Measurements from ENCODE around the gene ABHD6.
"Not testable (repeated sequence)": the region's sequence is repeated elsewhere in the genome, so short reads cannot be mapped to it uniquely, and the experiment has no call there.

Gene ABHD6

DNA sequence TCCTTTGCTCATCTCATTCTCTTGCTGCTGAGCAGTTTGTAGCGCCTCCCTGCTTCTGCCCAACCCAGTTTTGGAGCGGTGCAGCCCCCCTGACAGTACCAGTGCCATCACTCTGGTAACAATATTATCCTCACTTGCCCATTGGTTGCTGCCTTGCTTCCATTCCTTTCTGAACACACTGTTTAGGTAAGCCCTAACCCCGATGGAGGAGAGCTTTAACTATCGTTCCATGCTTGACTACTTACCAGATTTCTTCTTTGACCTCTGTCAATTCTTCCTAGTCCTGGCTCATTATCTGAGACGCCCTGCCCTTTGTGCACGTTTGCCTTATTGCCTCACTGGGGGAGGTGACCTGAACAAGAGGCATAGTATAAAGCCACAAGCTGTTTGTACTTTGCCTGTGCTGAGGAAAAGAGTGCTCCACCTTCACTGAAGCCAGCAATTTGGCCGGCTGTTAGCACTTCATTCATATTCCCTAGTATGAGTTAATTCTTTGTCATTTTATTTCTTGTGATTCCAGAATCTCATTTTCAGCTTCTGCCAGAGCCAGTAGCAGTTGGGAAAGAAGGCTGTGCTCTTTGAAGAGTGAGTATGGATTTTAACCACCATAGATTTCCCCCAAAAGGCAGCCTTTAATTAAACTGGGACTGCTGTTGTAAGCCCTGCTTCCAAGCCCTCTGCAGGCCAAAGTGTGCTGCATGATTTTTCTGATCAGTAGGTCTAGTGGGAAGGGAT is 11.9 kb downstream of the ABHD6 start:
- TF ChIP-seq POLR2AphosphoS5 (IDR thresholded peaks at IDR 0.05; ENCODE audit: low read depth, low read length) (no peak), POLR2A (IDR thresholded peaks at IDR 0.05; ENCODE audit: low read depth, low read length) (no peak), TAF1 (IDR thresholded peaks at IDR 0.05; ENCODE audit: borderline replicate concordance, low read depth, low read length) (no peak)
- FAIRE-seq (no peak), DNase-seq (ENCODE audit: insufficient read length) (no peak)

DNA sequence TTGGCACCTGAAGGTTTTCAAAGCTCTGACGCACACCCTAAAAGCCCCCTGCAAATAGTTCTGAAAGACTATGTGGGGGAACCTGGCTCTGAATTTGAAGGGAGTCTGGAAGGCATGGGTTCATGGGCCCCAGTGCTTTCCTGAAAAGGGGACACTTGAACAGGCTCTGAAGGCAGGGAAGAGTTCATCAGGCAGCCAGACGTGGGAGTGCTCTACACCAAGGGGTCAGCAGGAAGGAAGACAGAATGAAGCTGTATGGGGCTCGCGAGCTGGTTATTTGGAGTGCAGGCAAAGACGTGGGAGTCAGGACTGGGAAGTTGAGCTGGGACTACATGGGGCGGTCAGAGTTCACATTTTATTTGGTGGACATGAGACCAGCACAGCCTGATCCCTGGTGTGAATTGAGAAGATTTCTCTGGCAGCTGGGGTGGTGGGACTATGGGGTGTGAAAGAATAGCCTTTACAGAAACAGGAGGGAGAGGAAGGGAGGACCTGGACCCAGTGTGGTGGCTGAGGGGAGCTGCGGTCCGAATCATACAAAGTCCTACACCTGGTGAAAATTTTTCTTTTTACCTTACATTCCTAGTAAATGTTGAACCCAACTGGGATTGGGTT is 12.6 kb downstream of the ABHD6 start:
- FAIRE-seq = no peak
- TF ChIP-seq TAF1 (IDR thresholded peaks at IDR 0.05; ENCODE audit: borderline replicate concordance, low read depth, low read length) (no peak), POLR2AphosphoS5 (IDR thresholded peaks at IDR 0.05; ENCODE audit: low read depth, low read length) (no peak), POLR2A (IDR thresholded peaks at IDR 0.05; ENCODE audit: low read depth, low read length) (no peak)
- DNase-seq (ENCODE audit: insufficient read length) = no peak

DNA sequence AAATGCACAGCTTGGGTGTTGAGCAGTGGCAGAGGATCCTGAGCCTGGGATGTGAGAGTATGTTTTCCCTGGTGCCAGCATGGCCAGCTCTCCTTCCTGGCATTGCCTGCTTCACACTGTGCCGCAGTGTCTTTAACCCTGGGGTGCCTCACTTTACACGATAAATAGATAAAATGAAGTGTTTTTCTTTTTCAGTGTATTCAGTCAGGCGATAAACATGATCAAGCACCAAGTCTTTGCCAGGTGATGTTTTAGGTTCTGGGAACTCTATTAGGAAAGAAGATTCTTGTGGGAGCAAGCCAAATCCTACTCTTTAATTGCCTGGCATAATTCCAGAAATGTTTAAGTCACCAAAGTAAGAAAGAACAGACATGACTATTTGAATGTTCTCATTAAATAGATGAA is 14.0 kb downstream of the ABHD6 start:
- DNase-seq (ENCODE audit: insufficient read length) = no peak
- TF ChIP-seq TAF1 (IDR thresholded peaks at IDR 0.05; ENCODE audit: borderline replicate concordance, low read depth, low read length) (no peak), POLR2A (IDR thresholded peaks at IDR 0.05; ENCODE audit: low read depth, low read length) (no peak), POLR2AphosphoS5 (IDR thresholded peaks at IDR 0.05; ENCODE audit: low read depth, low read length) (no peak)
- no peak for FAIRE-seq

DNA sequence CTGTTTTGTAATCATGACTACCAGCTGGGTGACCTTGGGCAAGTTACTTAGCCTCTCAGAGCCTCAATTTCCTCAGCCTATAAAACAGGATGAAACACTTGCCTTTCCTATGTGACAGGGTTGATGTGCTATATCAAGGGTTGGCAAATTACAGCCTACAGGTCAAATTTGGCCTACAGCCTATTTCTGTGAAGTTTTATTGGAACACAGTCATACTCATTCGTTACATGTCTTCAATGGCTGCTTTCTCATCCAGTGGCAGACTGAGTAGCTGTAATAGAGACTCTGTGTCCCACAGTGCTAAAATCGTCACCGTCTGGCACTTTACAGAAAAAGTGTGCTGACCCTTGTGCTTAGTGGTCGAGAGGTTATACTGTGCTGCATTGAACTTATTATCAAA is 16.6 kb downstream of the ABHD6 start:
- TF ChIP-seq TAF1 (IDR thresholded peaks at IDR 0.05; ENCODE audit: borderline replicate concordance, low read depth, low read length) (no peak), POLR2A (IDR thresholded peaks at IDR 0.05; ENCODE audit: low read depth, low read length) (no peak), POLR2AphosphoS5 (IDR thresholded peaks at IDR 0.05; ENCODE audit: low read depth, low read length) (no peak)
- DNase-seq (ENCODE audit: insufficient read length) (no peak), FAIRE-seq (no peak)

DNA sequence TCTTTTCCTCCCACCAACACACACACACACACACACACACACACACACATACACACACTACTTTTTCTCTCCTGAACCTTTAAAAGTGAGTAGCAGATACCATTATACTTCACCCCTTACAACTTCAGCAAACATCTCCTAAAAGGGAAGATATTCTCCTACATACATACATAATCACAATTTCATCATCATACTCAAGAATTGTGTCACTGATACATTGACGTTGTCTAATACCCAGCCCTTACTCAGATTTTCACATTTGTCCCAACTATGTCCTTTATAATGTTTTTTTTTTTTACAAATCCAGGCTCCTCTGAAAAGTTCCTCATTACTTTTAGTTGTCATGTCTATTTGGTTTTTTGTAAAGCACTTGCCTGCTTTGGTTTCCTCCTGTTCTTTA is 18.5 kb downstream of the ABHD6 start:
- DNase-seq (ENCODE audit: insufficient read length) (no peak), FAIRE-seq (no peak)
- TF ChIP-seq POLR2A (IDR thresholded peaks at IDR 0.05; ENCODE audit: low read depth, low read length) (no peak), POLR2AphosphoS5 (IDR thresholded peaks at IDR 0.05; ENCODE audit: low read depth, low read length) (no peak), TAF1 (IDR thresholded peaks at IDR 0.05; ENCODE audit: borderline replicate concordance, low read depth, low read length) (no peak)

DNA sequence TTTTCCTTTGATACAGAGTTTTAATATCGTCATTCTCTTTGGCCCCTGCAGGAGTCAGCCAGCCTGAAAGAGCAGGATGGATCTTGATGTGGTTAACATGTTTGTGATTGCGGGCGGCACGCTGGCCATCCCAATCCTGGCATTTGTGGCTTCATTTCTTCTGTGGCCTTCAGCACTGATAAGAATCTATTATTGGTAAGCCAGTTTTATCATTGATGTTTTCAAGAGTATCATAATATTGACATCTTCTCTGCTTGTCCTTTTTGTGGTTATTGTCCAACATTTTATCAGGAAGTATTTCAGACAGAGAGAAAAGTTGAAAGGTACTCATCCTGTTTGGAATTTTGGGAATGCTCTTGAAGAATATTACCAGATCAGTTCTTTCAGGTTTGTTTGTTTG is 18.9 kb downstream of the ABHD6 start:
- DNase-seq (ENCODE audit: insufficient read length) (no peak), FAIRE-seq (no peak)
- no peak for TF ChIP-seq POLR2A (IDR thresholded peaks at IDR 0.05; ENCODE audit: low read depth, low read length)
- TF ChIP-seq POLR2AphosphoS5 (IDR thresholded peaks at IDR 0.05; ENCODE audit: low read depth, low read length) = no peak
- TF ChIP-seq TAF1 (IDR thresholded peaks at IDR 0.05; ENCODE audit: borderline replicate concordance, low read depth, low read length) = no peak

DNA sequence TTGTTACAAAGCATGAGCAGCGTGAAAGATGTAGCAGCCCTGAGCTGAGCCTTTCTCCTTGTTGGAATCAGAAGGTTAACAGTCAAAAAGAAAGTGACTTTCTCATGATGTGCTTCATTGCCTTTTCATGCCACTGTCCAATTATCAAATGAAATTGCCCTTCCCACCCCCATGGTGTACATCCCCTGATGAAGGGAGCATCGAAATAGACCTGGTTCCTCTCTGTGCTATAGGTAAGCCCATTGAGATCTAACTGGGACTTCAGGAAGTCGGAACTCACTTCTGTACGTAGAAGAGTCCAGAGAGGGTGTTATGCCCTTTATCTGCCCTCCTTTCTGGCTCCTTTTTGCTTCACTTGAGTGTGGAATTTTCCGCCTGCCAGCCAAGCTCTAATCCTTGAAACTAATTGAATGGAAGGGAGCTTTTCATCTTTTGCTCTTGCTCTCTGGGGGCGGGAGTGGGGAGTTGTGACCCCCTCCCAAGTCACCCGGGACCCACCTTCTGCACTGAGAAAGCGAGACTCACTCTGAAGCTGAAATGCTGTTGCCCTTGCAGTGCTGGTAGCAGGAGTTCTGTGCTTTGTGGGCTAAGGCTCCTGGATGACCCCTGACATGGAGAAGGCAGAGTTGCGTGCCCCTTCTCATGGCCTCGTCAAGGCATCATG is 20.9 kb downstream of the ABHD6 start:
- FAIRE-seq (no peak), DNase-seq (ENCODE audit: insufficient read length) (no peak)
- TF ChIP-seq POLR2AphosphoS5 (IDR thresholded peaks at IDR 0.05; ENCODE audit: low read depth, low read length) = no peak
- TF ChIP-seq POLR2A (IDR thresholded peaks at IDR 0.05; ENCODE audit: low read depth, low read length) = no peak
- TF ChIP-seq TAF1 (IDR thresholded peaks at IDR 0.05; ENCODE audit: borderline replicate concordance, low read depth, low read length) = no peak

DNA sequence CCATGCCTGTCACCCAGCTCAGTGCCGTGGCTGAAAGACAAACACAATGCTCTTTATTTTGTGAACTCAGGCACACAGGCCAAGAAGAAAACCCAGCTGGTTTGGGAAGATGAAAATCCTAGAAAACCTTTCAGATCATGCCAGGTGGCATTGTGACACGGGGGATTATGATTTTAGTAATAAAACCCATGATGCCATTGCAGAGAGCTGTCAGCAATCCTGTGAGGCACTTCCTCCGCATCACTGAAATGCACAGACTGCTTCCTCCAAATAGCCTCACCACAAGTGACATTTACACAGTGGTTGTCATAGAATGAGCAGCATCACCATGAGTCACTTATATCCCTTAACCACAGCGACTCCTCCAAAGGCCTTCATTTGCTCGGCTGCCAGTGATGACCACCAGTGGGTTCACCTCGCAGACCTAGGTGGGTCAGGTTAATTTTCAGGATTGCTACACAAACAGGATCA is 22.7 kb downstream of the ABHD6 start:
- TF ChIP-seq POLR2A (IDR thresholded peaks at IDR 0.05; ENCODE audit: low read depth, low read length) = no peak
- no peak for TF ChIP-seq POLR2AphosphoS5 (IDR thresholded peaks at IDR 0.05; ENCODE audit: low read depth, low read length)
- TF ChIP-seq TAF1 (IDR thresholded peaks at IDR 0.05; ENCODE audit: borderline replicate concordance, low read depth, low read length) = no peak
- no peak for DNase-seq (ENCODE audit: insufficient read length)
- FAIRE-seq = no peak

DNA sequence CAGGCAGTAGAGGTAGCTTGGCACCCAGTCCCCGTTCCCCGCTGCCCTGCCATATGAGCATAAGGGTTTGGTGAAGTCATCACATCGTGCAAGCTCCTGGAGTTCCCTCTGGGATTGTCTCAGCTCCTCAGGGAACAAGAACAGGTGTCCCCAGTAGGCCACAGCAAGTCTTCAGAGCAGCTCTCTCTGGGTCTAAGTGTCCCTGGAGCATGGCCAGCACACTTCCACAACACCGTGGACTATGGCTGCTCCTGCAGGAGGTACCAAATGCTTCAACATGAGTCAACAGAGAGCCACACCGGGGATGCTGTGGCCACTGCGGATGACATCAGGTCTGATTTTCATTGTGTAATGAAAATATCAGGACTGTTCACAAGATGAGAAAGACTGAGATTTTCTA is 23.1 kb downstream of the ABHD6 start:
- FAIRE-seq (no peak), DNase-seq (ENCODE audit: insufficient read length) (no peak)
- TF ChIP-seq TAF1 (IDR thresholded peaks at IDR 0.05; ENCODE audit: borderline replicate concordance, low read depth, low read length) (no peak), POLR2A (IDR thresholded peaks at IDR 0.05; ENCODE audit: low read depth, low read length) (no peak), POLR2AphosphoS5 (IDR thresholded peaks at IDR 0.05; ENCODE audit: low read depth, low read length) (no peak)

DNA sequence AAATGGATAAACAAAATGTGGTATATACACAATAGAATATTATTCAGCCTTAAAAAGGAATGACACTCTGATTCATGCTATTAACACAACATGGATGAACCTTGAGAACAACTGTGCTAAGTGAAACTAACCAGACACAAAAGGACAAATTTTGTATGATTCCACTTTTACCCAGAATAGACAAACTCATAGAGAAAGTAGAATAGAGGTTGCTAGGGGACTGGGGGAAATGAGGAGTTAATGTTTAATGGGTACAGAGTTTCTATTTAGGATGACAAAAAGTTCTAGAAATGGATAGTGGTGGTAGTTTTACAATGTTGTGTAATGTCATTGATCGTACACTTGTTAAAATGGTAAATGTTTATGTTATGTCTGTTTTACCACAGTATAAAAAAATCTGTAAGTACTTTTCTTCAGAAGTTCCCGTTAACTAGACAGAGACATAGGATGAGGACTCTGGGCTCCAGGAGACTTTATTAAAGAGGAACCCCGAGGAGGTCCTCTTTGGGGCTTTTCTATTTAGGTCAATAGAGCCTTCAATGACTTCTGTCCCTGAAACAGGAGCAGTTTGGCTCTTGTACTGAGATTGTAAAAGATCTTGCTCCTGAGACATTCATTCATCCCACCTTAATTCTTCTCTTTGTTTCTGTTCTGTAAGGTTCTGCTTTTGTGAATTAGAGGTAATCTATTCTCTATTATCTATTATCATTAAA is 24.5 kb downstream of the ABHD6 start:
- FAIRE-seq = no peak
- no peak for DNase-seq (ENCODE audit: insufficient read length)
- no peak for TF ChIP-seq POLR2AphosphoS5 (IDR thresholded peaks at IDR 0.05; ENCODE audit: low read depth, low read length)

DNA sequence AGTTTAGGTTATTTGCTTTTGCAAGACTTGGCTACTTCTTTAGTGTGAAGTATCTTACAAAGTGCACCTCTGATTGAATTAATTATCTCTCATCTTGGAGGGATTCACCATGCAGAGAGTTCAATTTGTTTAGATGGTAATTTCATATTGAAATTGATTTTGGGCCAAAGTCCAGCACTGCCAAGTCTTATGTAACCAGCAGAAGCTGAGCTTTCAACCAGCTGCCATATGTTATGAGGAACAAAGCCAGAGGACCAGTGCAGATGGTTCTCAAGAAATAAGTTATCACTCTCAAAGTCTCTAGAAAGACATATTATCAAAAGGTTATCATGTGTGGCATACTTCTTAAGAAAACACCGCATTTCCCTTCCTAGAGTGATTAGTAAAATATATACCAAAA is 29.0 kb downstream of the ABHD6 start:
- FAIRE-seq (no peak), DNase-seq (ENCODE audit: insufficient read length) (no peak)
- TF ChIP-seq POLR2AphosphoS5 (IDR thresholded peaks at IDR 0.05; ENCODE audit: low read depth, low read length) (no peak), TAF1 (IDR thresholded peaks at IDR 0.05; ENCODE audit: borderline replicate concordance, low read depth, low read length) (no peak), POLR2A (IDR thresholded peaks at IDR 0.05; ENCODE audit: low read depth, low read length) (no peak)

DNA sequence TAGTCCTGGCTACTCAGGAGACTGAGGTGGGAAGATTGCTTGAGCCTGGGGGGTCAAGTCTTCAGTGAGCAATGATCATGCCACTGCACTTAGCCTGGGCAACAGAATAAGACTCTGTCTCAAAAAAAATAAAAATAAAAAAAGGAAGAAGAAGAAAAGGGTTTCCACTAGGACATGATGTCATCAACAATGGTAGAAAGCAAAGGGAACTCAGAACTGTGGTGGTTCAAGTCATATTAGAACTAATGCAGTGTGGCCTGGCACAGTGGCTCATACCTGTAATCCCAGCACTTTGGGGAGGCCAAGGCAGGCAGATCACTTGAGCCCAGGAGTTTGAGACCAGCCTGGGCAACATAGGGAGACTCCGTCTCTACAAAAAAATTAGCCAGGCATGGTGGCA is 30.0 kb downstream of the ABHD6 start:
- not testable (repeated sequence) for FAIRE-seq; DNase-seq (ENCODE audit: insufficient read length)

Measured in GM12892 (cell line).